HepG2 (cell line): ENCODE measurements around the gene SEC31A. TPM values are rescaled to one million over a fixed set of nuclear protein-coding genes. Genes with fewer than 3 reads are reported as not detected.

Experiments
- ATAC-seq: fragments of 200-7000 bp; cut with Tn5 transposase; 3 replicates; pipeline ENCODE4 v1.9.1; 2020; ENCODE audit warnings: mild to moderate bottlenecking, moderate library complexity
- BruUV-seq: library from RNA; stranded (reverse); fragments of 400-500 nt; replicated peaks from 2 replicates; lab custom pipeline; 2021; lab: Mats Ljungman, UMichigan
- CTCF ChIA-PET: fragments of 300-600 bp; formaldehyde crosslinking; extraction: SDS; loops from one replicate; lab custom pipeline; 2021; ENCODE audit warnings: low total read pairs, inconsistent platforms, low intra/inter-chr PET ratio; lab: Yijun Ruan, JAX
- POLR2A ChIA-PET: fragments of 350-600 bp; sonication (Branson Sonifier 250); formaldehyde crosslinking; loops from one replicate; lab custom pipeline; 2020; ENCODE audit warnings: antibody characterized with exemption, inconsistent platforms; lab: Yijun Ruan, JAX
- DNase-seq: peaks from one replicate; pipeline ENCODE4 v3.0.0-alpha.2; 2015; ENCODE audit warnings: low spot score
- FAIRE-seq: peaks from 3 replicates; lab custom pipeline; 2011; peaks lifted over from hg19 to GRCh38; lab: Jason Lieb, UNC
- H2AFZ ChIP-seq: one replicate; pipeline ENCODE4 v1.6.1; 2011; ENCODE audit warnings: low read length, inconsistent platforms
- H3K27ac ChIP-seq: fragments of 300-600 bp; 3 replicates; pipeline ENCODE4 v1.8.0; 2011; ENCODE audit warnings: mixed run types, mild to moderate bottlenecking, mixed read lengths, low read length, inconsistent platforms; ENCODE audit not compliant: insufficient read depth; ENCODE audit errors: extremely low read length
- H3K27me3 ChIP-seq, 2 experiments: fragments of 200-600 bp in 1 of 2; 2 replicates in 1 of 2; 3 replicates in 1 of 2; pipeline versions ENCODE4 v1.6.0 to v1.8.0; 2011; ENCODE audit warnings: low read length in 2 of 2, mild to moderate bottlenecking in 2 of 2, moderate library complexity in 2 of 2, inconsistent platforms in 1 of 2; ENCODE audit not compliant: insufficient read depth in 2 of 2, control insufficient read depth in 1 of 2
- H3K36me3 ChIP-seq, 2 experiments: fragments of 200-600 bp in 1 of 2; replicated peaks in 1 of 2; 2 replicates in 1 of 2; 3 replicates in 1 of 2; pipeline versions ENCODE4 v1.5.1 to v1.8.0; 2011; ENCODE audit warnings: low read length in 2 of 2, inconsistent platforms in 1 of 2; ENCODE audit not compliant: insufficient read depth in 2 of 2, control insufficient read depth in 1 of 2
- H3K4me1 ChIP-seq: 2 replicates; pipeline ENCODE4 v1.5.1; 2012; ENCODE audit warnings: low read length, inconsistent platforms; ENCODE audit not compliant: insufficient read depth
- H3K4me2 ChIP-seq: 2 replicates; pipeline ENCODE4 v1.6.0; 2011; ENCODE audit warnings: low read depth, low read length, inconsistent platforms
- H3K4me3 ChIP-seq, 3 experiments: fragments of 200-600 bp in 1 of 3; sonication (generic), shearing (Covaris generic) in 1 of 3; replicated peaks in 1 of 3; 2 replicates each; pipeline ENCODE4 v1.5.1; 2011 to 2016; ENCODE audit warnings: low read length in 3 of 3, inconsistent platforms in 2 of 3, low read depth in 2 of 3, mild to moderate bottlenecking in 2 of 3, control low read depth in 1 of 3, mixed read lengths in 1 of 3; ENCODE audit not compliant: insufficient read depth in 1 of 3
- H3K79me2 ChIP-seq: one replicate; pipeline ENCODE4 v1.6.1; 2011; ENCODE audit warnings: low read length, inconsistent platforms; ENCODE audit not compliant: insufficient read depth
- H3K9ac ChIP-seq: 2 replicates; pipeline ENCODE4 v1.6.0; 2011; ENCODE audit warnings: mild to moderate bottlenecking, low read depth, low read length, inconsistent platforms; ENCODE audit not compliant: insufficient read depth
- H3K9me3 ChIP-seq: 2 replicates; pipeline ENCODE4 v1.5.1; 2012; ENCODE audit warnings: mild to moderate bottlenecking, low read length
- H4K20me1 ChIP-seq: 2 replicates; pipeline ENCODE4 v1.6.0; 2011; ENCODE audit warnings: inconsistent platforms, mild to moderate bottlenecking, low read length, moderate library complexity; ENCODE audit not compliant: insufficient read depth
- ELF3 ChIP-seq: IDR thresholded peaks from 2 replicates; pipeline ENCODE4 v1.6.1; 2016; ENCODE audit warnings: missing genetic modification reagents, missing compliant biosample characterization
- GABPA ChIP-seq, 2 experiments: IDR thresholded peaks; 2 replicates each; pipeline ENCODE4 v1.6.1; 2011 to 2016; ENCODE audit warnings: low read depth in 2 of 2, low read length in 1 of 2, missing biosample characterization in 1 of 2, missing genetic modification characterization in 1 of 2
- HDAC2 ChIP-seq: sonication (generic); formaldehyde crosslinking; IDR thresholded peaks from 2 replicates; pipeline ENCODE4 v1.4.0; 2020; ENCODE audit warnings: missing genetic modification reagents
- HMGXB3 ChIP-seq: sonication (generic); formaldehyde crosslinking; IDR thresholded peaks from 2 replicates; pipeline ENCODE4 v1.4.0; 2020; ENCODE audit warnings: missing genetic modification reagents, borderline replicate concordance
- NFAT5 ChIP-seq: sonication (generic); formaldehyde crosslinking; IDR thresholded peaks from 2 replicates; pipeline ENCODE4 v1.4.0; 2020; ENCODE audit warnings: missing genetic modification reagents
- SP5 ChIP-seq: IDR thresholded peaks from 2 replicates; pipeline ENCODE4 v1.6.1; 2016; ENCODE audit warnings: low read depth, borderline replicate concordance
- U2AF2 ChIP-seq: fragments of 200-400 bp; formaldehyde crosslinking; IDR thresholded peaks from 2 replicates; pipeline ENCODE4 v1.6.1; 2017; ENCODE audit warnings: low read depth, mild to moderate bottlenecking, low read length
- ZBTB21 ChIP-seq: sonication (generic); formaldehyde crosslinking; IDR thresholded peaks from 2 replicates; pipeline ENCODE4 v1.4.0; 2020; ENCODE audit warnings: missing genetic modification reagents
- ZBTB37 ChIP-seq: sonication (generic); formaldehyde crosslinking; IDR thresholded peaks from 2 replicates; pipeline ENCODE4 v1.4.0; 2020; ENCODE audit warnings: mild to moderate bottlenecking, missing genetic modification reagents
- ZNF124 ChIP-seq: sonication (generic); formaldehyde crosslinking; IDR thresholded peaks from 2 replicates; pipeline ENCODE4 v1.4.0; 2020; ENCODE audit warnings: missing genetic modification reagents
- ZNF414 ChIP-seq: sonication (generic); formaldehyde crosslinking; IDR thresholded peaks from 2 replicates; pipeline ENCODE4 v1.5.0; 2020; ENCODE audit warnings: missing genetic modification reagents
- ZNF484 ChIP-seq: sonication (generic); formaldehyde crosslinking; IDR thresholded peaks from 2 replicates; pipeline ENCODE4 v1.5.1; 2020; ENCODE audit warnings: mild to moderate bottlenecking, low read depth, missing genetic modification reagents, borderline replicate concordance
- ZNF644 ChIP-seq: IDR thresholded peaks from 2 replicates; pipeline ENCODE4 v1.6.1; 2016; ENCODE audit warnings: low read depth
- WGBS: methylation state at CpG from one replicate; pipeline ENCODE4 v1.1.6; 2017; ENCODE audit warnings: low lambda C conversion rate; 5-methylcytosine and 5-hydroxymethylcytosine counted together
- in situ Hi-C: cut with HindIII; loops from 2 replicates; pipeline ENCODE4 v1.10.0; 2017; ENCODE audit warnings: low pct_unique_long_range_greater_than_20kb; ENCODE audit not compliant: extremely low pct_ligation_motif_present
- intact Hi-C: fragments of 100-400 bp; cut with micrococcal nuclease; formaldehyde crosslinking; loops from one replicate; pipeline ENCODE4 v1.10.0; 2022; ENCODE audit not compliant: unreplicated experiment
- polyA plus RNA-seq, 8 experiments: library from polyadenylated mRNA; depleted of rRNA in 3 of 8; stranded (reverse) in 7 of 8; unstranded in 1 of 8; fragments of >200 nt; fragmentation: Illumina TruSeq in 4 of 8; extraction: Trizol in 4 of 8; gene quantifications; 2 replicates each; pipeline versions ENCODE4 v1.2.1 to v1.2.3, GENCODE V29; 2011 to 2016; ENCODE audit warnings: low read depth in 4 of 8, missing spikeins in 1 of 8, mixed read lengths in 1 of 8; ENCODE audit not compliant: insufficient read depth in 1 of 8
- total RNA-seq, 5 experiments: library from RNA; depleted of rRNA; stranded (reverse); fragments of >200 nt; fragmentation: Illumina TruSeq; extraction: Trizol; gene quantifications; 2 replicates each; pipeline ENCODE4 v1.2.3, GENCODE V29; 2016; ENCODE audit warnings: low read depth in 1 of 5

SEC31A gene
- total and polyA plus RNA-seq, 2 of the 13 experiments (the other 11 are each of a cell fraction or from before 2014, with no cell fraction given) = 231 to 435 TPM

GRCh38 chr4:82919386-82919785 is 28.4 kb upstream of the SEC31A start:
- H3K9ac ChIP-seq = no peak overlapping the region
- DNase-seq = no peak
- TF ChIP-seq U2AF2 = no peak
- TF ChIP-seq ZNF484 (CRISPR knock-in tag) = no peak
- no peak for TF ChIP-seq HMGXB3 (CRISPR knock-in tag)
- no peak for TF ChIP-seq ZNF414 (CRISPR knock-in tag)
- no peak for TF ChIP-seq ZBTB37 (CRISPR knock-in tag)
- TF ChIP-seq ZNF644 (CRISPR knock-in tag) = no peak
- TF ChIP-seq ZNF124 (CRISPR knock-in tag) = no peak
- no peak for TF ChIP-seq ELF3 (CRISPR knock-in tag)
- TF ChIP-seq ZBTB21 (CRISPR knock-in tag) = no peak
- no peak for TF ChIP-seq SP5 (CRISPR knock-in tag)
- TF ChIP-seq HDAC2 (CRISPR knock-in tag) = no peak
- no peak for TF ChIP-seq NFAT5 (CRISPR knock-in tag)
- no peak for TF ChIP-seq GABPA (IDR thresholded peaks at IDR 0.05; ENCODE audit: low read depth, low read length)
- no peak for TF ChIP-seq GABPA (CRISPR knock-in tag; IDR thresholded peaks at IDR 0.05; ENCODE audit: low read depth)
- WGBS = 89% methylated on average over 2 of the region's 2 CpGs
- ChIA-PET CTCF (no interaction called here), POLR2A (no interaction called here)
- no peaks in the 10 kb centered on the region for H3K9me3 ChIP-seq
- H3K4me3 ChIP-seq = no peak overlapping the region
- no peak overlapping the region for H2AFZ ChIP-seq
- no peaks in the 10 kb centered on the region for H3K27me3 ChIP-seq
- no peak overlapping the region for H3K4me2 ChIP-seq
- no peaks in the 10 kb centered on the region for H4K20me1 ChIP-seq
- BruUV-seq = no TSS peak
- H3K36me3 ChIP-seq = peaks cover 0 to 8% of the 10 kb centered on the region in 2 experiments; a peak in 3 of 5 replicates
- H3K79me2 ChIP-seq = no peaks in the 10 kb centered on the region
- intact Hi-C loops (no loop called here), in situ Hi-C loops (no loop called here)
- H3K4me1 ChIP-seq = no peaks in the 10 kb centered on the region
- no peak overlapping the region for H3K27ac ChIP-seq
- FAIRE-seq = no peak
- ATAC-seq = no peak
